Measurements from ENCODE around the gene VAV3.
"Not testable (repeated sequence)": the region's sequence is repeated elsewhere in the genome, so short reads cannot be mapped to it uniquely, and the experiment has no call there.

The VAV3 gene

GRCh38 chr1:107727866-107728265 is 237.1 kb downstream of the VAV3 start:
- WGBS = 92% methylated on average over 1 of the region's 2 CpGs

GRCh38 chr1:107726860-107727259 is 238.1 kb downstream of the VAV3 start:
- H2BK5ac ChIP-seq (ENCODE audit: low read depth, low read length, poor library complexity, severe bottlenecking) = no peak overlapping the region
- no peaks in the 10 kb centered on the region for H3K36me3 ChIP-seq (ENCODE audit: control insufficient read depth in 1 of 2, insufficient read depth in 2 of 2, low read depth in 1 of 2, low read length in 2 of 2)
- no peak overlapping the region for H3K27ac ChIP-seq (ENCODE audit: low read length, poor library complexity, severe bottlenecking)
- H3K79me1 ChIP-seq (replicated peaks; ENCODE audit: low read length, poor library complexity, severe bottlenecking) = no peaks in the 10 kb centered on the region
- H3K4me3 ChIP-seq (ENCODE audit: insufficient read depth in 1 of 2, low read depth in 1 of 2, low read length in 2 of 2) = no peak overlapping the region
- no peak overlapping the region for H2AK5ac ChIP-seq (ENCODE audit: low read length, severe bottlenecking)
- H3K9ac ChIP-seq (ENCODE audit: low read length) = no peak overlapping the region
- no peak overlapping the region for H3K14ac ChIP-seq (ENCODE audit: low read length in 2 of 2)
- no peak overlapping the region for H2BK15ac ChIP-seq (ENCODE audit: low read depth, poor library complexity, severe bottlenecking)
- WGBS = no CpG with 5 or more reads among the region's 2 CpGs
- H4K91ac ChIP-seq (ENCODE audit: low read length) = no peak overlapping the region
- H3K18ac ChIP-seq (ENCODE audit: low read depth in 1 of 2, low read length in 2 of 2) = no peak overlapping the region
- H3K9me3 ChIP-seq (ENCODE audit: control insufficient read depth, low read length) = no peaks in the 10 kb centered on the region
- no peak overlapping the region for H2BK120ac ChIP-seq (ENCODE audit: low read depth, low read length)
- no peak overlapping the region for H2AFZ ChIP-seq (ENCODE audit: low read depth, low read length)
- H3K4me2 ChIP-seq (ENCODE audit: low read length, poor library complexity, severe bottlenecking) = no peak overlapping the region
- no peak for DNase-seq
- no peaks in the 10 kb centered on the region for H3K4me1 ChIP-seq (ENCODE audit: control insufficient read depth, insufficient read depth, low read depth, low read length)
- H4K8ac ChIP-seq (ENCODE audit: low read length) = no peak overlapping the region
- H3K4ac ChIP-seq (ENCODE audit: low read depth in 1 of 2, low read length in 2 of 2) = no peak overlapping the region
- H2BK12ac ChIP-seq (ENCODE audit: low read length in 2 of 2) = no peak overlapping the region
- H3K27me3 ChIP-seq (ENCODE audit: control insufficient read depth in 1 of 2, insufficient read depth in 1 of 2, low read length in 2 of 2) = no peaks in the 10 kb centered on the region
- H3K23ac ChIP-seq (ENCODE audit: low read length in 2 of 2) = no peak overlapping the region

More at GRCh38 chr1:107727866-107728265, 237.1 kb downstream of the VAV3 start:
- no peak overlapping the region for H4K91ac ChIP-seq (ENCODE audit: low read length)
- no peak overlapping the region for H3K27ac ChIP-seq (ENCODE audit: low read length, poor library complexity, severe bottlenecking)
- H3K4me2 ChIP-seq (ENCODE audit: low read length, poor library complexity, severe bottlenecking) = no peak overlapping the region
- H3K4ac ChIP-seq (ENCODE audit: low read depth in 1 of 2, low read length in 2 of 2) = no peak overlapping the region
- no peak overlapping the region for H3K23ac ChIP-seq (ENCODE audit: low read length in 2 of 2)
- H3K27me3 ChIP-seq (ENCODE audit: control insufficient read depth in 1 of 2, insufficient read depth in 1 of 2, low read length in 2 of 2) = no peaks in the 10 kb centered on the region
- no peaks in the 10 kb centered on the region for H3K9me3 ChIP-seq (ENCODE audit: control insufficient read depth, low read length)
- no peak for DNase-seq
- no peaks in the 10 kb centered on the region for H3K36me3 ChIP-seq (ENCODE audit: control insufficient read depth in 1 of 2, insufficient read depth in 2 of 2, low read depth in 1 of 2, low read length in 2 of 2)
- no peaks in the 10 kb centered on the region for H3K4me1 ChIP-seq (ENCODE audit: control insufficient read depth, insufficient read depth, low read depth, low read length)
- no peak overlapping the region for H2AK5ac ChIP-seq (ENCODE audit: low read length, severe bottlenecking)
- no peaks in the 10 kb centered on the region for H3K79me1 ChIP-seq (replicated peaks; ENCODE audit: low read length, poor library complexity, severe bottlenecking)
- H3K18ac ChIP-seq (ENCODE audit: low read depth in 1 of 2, low read length in 2 of 2) = no peak overlapping the region
- H4K8ac ChIP-seq (ENCODE audit: low read length) = no peak overlapping the region
- H3K9ac ChIP-seq (ENCODE audit: low read length) = no peak overlapping the region
- H2BK12ac ChIP-seq (ENCODE audit: low read length in 2 of 2) = no peak overlapping the region
- no peak overlapping the region for H3K4me3 ChIP-seq (ENCODE audit: insufficient read depth in 1 of 2, low read depth in 1 of 2, low read length in 2 of 2)
- no peak overlapping the region for H2BK5ac ChIP-seq (ENCODE audit: low read depth, low read length, poor library complexity, severe bottlenecking)
- H3K14ac ChIP-seq (ENCODE audit: low read length in 2 of 2) = no peak overlapping the region
- H2BK15ac ChIP-seq (ENCODE audit: low read depth, poor library complexity, severe bottlenecking) = no peak overlapping the region
- no peak overlapping the region for H2AFZ ChIP-seq (ENCODE audit: low read depth, low read length)
- H2BK120ac ChIP-seq (ENCODE audit: low read depth, low read length) = no peak overlapping the region

DNA sequence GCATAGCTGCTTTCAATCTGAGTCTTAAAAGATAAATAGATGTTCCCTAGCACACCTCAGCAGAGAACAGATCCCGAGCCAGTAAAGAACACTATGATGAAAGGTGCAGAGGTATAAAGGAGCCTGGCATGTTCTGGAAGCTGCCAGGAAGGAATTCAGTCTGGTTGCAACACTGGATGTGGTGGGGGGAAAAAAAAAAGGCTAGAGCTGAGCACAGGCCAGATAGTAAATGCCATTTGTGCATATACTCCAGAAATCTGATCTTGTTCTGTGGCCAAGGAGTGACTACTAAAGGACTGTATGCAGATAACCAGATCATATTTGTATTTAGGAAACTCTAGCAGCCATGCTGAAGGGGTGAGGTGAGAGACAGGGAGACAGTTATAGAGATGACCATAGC is 240.3 kb downstream of the VAV3 start:
- Histone ChIP-seq H3K4ac (ENCODE audit: low read depth in 1 of 2, low read length in 2 of 2) (no peak overlapping the region), H2BK5ac (ENCODE audit: low read depth, low read length, poor library complexity, severe bottlenecking) (no peak overlapping the region), H3K4me1 (ENCODE audit: control insufficient read depth, insufficient read depth, low read depth, low read length) (no peaks in the 10 kb centered on the region), H3K27ac (ENCODE audit: low read length, poor library complexity, severe bottlenecking) (no peak overlapping the region), H4K8ac (ENCODE audit: low read length) (no peak overlapping the region), H3K23ac (ENCODE audit: low read length in 2 of 2) (no peak overlapping the region), H3K27me3 (ENCODE audit: control insufficient read depth in 1 of 2, insufficient read depth in 1 of 2, low read length in 2 of 2) (no peaks in the 10 kb centered on the region), H3K9me3 (ENCODE audit: control insufficient read depth, low read length) (no peaks in the 10 kb centered on the region), H2AFZ (ENCODE audit: low read depth, low read length) (no peak overlapping the region), H3K9ac (ENCODE audit: low read length) (no peak overlapping the region), H4K91ac (ENCODE audit: low read length) (no peak overlapping the region), H3K36me3 (ENCODE audit: control insufficient read depth in 1 of 2, insufficient read depth in 2 of 2, low read depth in 1 of 2, low read length in 2 of 2) (no peaks in the 10 kb centered on the region), H3K14ac (ENCODE audit: low read length in 2 of 2) (no peak overlapping the region), H3K4me3 (ENCODE audit: insufficient read depth in 1 of 2, low read depth in 1 of 2, low read length in 2 of 2) (no peak overlapping the region), H2BK120ac (ENCODE audit: low read depth, low read length) (no peak overlapping the region), H3K4me2 (ENCODE audit: low read length, poor library complexity, severe bottlenecking) (no peak overlapping the region), H2AK5ac (ENCODE audit: low read length, severe bottlenecking) (no peak overlapping the region), H2BK12ac (ENCODE audit: low read length in 2 of 2) (no peak overlapping the region), H3K18ac (ENCODE audit: low read depth in 1 of 2, low read length in 2 of 2) (no peak overlapping the region), H3K79me1 (replicated peaks; ENCODE audit: low read length, poor library complexity, severe bottlenecking) (no peaks in the 10 kb centered on the region), H2BK15ac (ENCODE audit: low read depth, poor library complexity, severe bottlenecking) (no peak overlapping the region)
- no peak for DNase-seq
- WGBS = 68% methylated on average over 1 of the region's 1 CpG

- H2BK12ac ChIP-seq (ENCODE audit: low read length in 2 of 2); H2BK15ac ChIP-seq (ENCODE audit: low read depth, poor library complexity, severe bottlenecking); H3K27ac ChIP-seq (ENCODE audit: low read length, poor library complexity, severe bottlenecking); H3K27me3 ChIP-seq (ENCODE audit: control insufficient read depth in 1 of 2, insufficient read depth in 1 of 2, low read length in 2 of 2); H3K36me3 ChIP-seq (ENCODE audit: control insufficient read depth in 1 of 2, insufficient read depth in 2 of 2, low read depth in 1 of 2, low read length in 2 of 2); H2AK5ac ChIP-seq (ENCODE audit: low read length, severe bottlenecking); H3K79me1 ChIP-seq (replicated peaks; ENCODE audit: low read length, poor library complexity, severe bottlenecking); H3K9ac ChIP-seq (ENCODE audit: low read length); H2AFZ ChIP-seq (ENCODE audit: low read depth, low read length); H3K4ac ChIP-seq (ENCODE audit: low read depth in 1 of 2, low read length in 2 of 2); H4K8ac ChIP-seq (ENCODE audit: low read length); H4K91ac ChIP-seq (ENCODE audit: low read length); H3K18ac ChIP-seq (ENCODE audit: low read depth in 1 of 2, low read length in 2 of 2); H3K23ac ChIP-seq (ENCODE audit: low read length in 2 of 2); H3K4me3 ChIP-seq (ENCODE audit: insufficient read depth in 1 of 2, low read depth in 1 of 2, low read length in 2 of 2); H2BK120ac ChIP-seq (ENCODE audit: low read depth, low read length); H3K14ac ChIP-seq (ENCODE audit: low read length in 2 of 2); H3K4me2 ChIP-seq (ENCODE audit: low read length, poor library complexity, severe bottlenecking); DNase-seq; H2BK5ac ChIP-seq (ENCODE audit: low read depth, low read length, poor library complexity, severe bottlenecking); H3K9me3 ChIP-seq (ENCODE audit: control insufficient read depth, low read length); H3K4me1 ChIP-seq (ENCODE audit: control insufficient read depth, insufficient read depth, low read depth, low read length): not testable (repeated sequence)
- WGBS = 90% methylated on average over 4 of the region's 4 CpGs
Observed at GRCh38 chr1:107720210-107720609, 244.8 kb downstream of the VAV3 start.

Measured in mesenchymal stem cell (in vitro differentiated cells and primary cell).